Astrocyte of the spinal cord (primary cell): ENCODE data around the gene LENG1.

ENCODE experiments used
- DNase-seq: peaks from one replicate; pipeline ENCODE4 v3.0.0; 2011; ENCODE audit warnings: low read depth, low spot score
- H3K4me3 ChIP-seq: 2 replicates; pipeline ENCODE4 v1.5.1; 2011; ENCODE audit warnings: low read depth, mild to moderate bottlenecking, low read length, moderate library complexity
- CTCF ChIP-seq: IDR thresholded peaks from 2 replicates; pipeline ENCODE4 v1.5.1; 2012; ENCODE audit warnings: low read depth, mild to moderate bottlenecking, low read length, inconsistent platforms
- in situ Hi-C: cut with HindIII; loops from 2 replicates; pipeline ENCODE4 v1.10.0; 2017; ENCODE audit warnings: low sequenced_read_pairs

LENG1 gene

DNA sequence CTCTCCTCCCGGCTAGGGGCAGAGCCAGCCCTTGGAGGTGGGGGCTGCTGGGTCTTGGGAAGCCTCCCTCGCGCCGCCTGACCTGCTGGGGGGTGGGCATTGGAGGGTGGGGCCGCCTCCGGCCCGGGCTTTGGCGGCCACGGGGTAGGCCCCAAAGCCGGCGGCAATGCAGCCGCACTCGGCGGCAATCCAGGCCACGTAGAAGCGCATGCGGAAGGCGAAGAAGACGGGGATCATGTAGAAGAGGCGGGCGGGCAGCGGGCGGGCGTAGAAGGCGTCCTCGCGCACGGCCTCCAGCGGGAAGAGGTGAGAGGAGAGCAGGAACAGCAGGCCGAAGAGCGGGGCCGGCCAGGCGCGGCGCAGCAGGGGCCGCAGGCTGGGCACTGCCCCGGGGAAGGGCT, 21.2 kb upstream of the LENG1 start:
- DNase-seq: no peak
- no peak overlapping the region for H3K4me3 ChIP-seq
- in situ Hi-C loops: no loop called here
- no peak for TF ChIP-seq CTCF

- in situ Hi-C loops: no loop called here
- TF ChIP-seq CTCF: peak; percentile 73
- DNase-seq: peak; percentile 84
- H3K4me3 ChIP-seq: no peak overlapping the region
These were observed 20.5 kb upstream of the LENG1 start for GRCh38 chr19:54179921-54180461.

GRCh38 chr19:54179262-54179852, 19.8 kb upstream of the LENG1 start:
- in situ Hi-C loops: no loop called here
- H3K4me3 ChIP-seq: no peak overlapping the region
- DNase-seq: no peak
- no peak for TF ChIP-seq CTCF

GRCh38 chr19:54178581-54179261, 19.2 kb upstream of the LENG1 start:
- in situ Hi-C loops: no loop called here
- no peak for DNase-seq
- TF ChIP-seq CTCF: no peak
- H3K4me3 ChIP-seq: no peak overlapping the region

DNA sequence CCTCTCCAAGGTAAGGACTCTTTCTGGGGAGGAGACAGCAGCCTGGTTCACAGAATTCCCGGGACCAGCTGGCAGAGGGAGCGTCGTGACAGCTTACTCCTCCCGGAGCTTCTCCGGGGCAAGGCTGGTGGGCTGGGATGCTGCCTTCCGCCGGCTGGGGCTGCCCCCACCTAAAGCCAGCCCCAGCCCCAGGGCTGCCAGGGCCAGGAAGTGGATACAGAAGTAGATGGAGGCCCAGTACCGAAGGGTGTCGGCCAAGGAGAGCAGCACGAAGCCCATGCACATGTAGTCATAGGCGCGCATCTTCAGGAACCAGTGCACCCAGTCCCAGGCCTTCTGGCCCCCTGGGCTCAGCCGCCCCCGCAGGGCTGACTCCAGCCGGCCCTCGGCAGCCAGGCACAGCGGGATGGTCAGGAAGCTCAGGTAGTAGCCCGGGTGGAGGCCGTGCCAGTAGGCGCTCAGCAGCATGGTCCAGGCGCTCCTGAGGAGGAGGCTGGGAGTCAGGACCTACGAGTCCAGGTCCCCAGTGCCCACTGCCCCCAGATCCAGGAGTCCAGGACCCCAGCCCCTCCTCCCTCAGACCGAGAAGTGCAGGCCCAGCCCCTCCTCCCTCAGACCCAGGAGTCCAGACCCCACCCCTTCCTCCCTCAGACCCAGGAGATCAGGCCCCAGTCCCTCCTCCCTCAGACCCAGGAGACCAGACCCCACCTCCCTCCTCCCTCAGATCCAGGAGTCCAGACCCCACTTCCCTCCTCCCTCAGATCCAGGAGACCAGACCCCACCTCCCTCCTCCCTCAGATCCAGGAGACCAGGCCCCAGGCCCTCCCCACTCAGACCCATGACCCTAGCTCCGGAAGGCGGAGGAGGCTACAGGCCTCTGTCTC, 14.7 kb upstream of the LENG1 start:
- no peak for TF ChIP-seq CTCF
- no peak for DNase-seq
- no peak overlapping the region for H3K4me3 ChIP-seq
- in situ Hi-C loops: no loop called here

DNA sequence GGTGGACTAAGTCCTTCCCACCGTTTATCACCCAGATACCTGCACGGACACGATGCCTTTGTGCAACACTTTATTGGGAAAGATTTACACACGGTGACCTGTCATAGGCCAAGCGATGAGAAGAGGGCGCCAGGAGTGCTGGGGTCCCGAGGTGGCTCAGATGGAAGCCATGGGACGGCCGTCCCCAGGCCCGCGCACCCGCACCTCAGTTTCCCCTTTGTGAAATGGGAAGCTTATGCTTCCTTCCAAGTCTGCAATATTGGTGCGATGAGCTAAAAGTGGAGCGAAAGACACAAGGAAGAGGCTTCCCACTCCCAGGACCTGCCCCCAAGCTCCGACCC, 13.8 kb upstream of the LENG1 start:
- no peak overlapping the region for H3K4me3 ChIP-seq
- in situ Hi-C loops: no loop called here
- no peak for TF ChIP-seq CTCF
- DNase-seq: no peak
